SK-N-MC (cell line): ENCODE results near the gene CD99.
"Not testable (repeated sequence)": the region's sequence is repeated elsewhere in the genome, so short reads cannot be mapped to it uniquely, and the experiment has no call there.

Experiments
- EZH2 ChIP-seq: fragments of 200-600 bp; sonication (generic); IDR thresholded peaks from one replicate; pipeline ENCODE4 v1.6.1; 2017; ENCODE audit warnings: antibody characterized with exemption
- POLR2AphosphoS5 ChIP-seq: IDR thresholded peaks from 2 replicates; pipeline ENCODE4 v1.6.1; 2012; ENCODE audit warnings: mild to moderate bottlenecking, low read depth, low read length, borderline replicate concordance

- TF ChIP-seq POLR2AphosphoS5, EZH2: not testable (repeated sequence)
Observed at GRCh38 chrX:2751874-2752300, 60.8 kb downstream of the CD99 start, which contains the start of gene XG.
